Upper lobe of left lung (tissue), 6 donors: ENCODE measurements around the gene ATXN7L1. TPM values are rescaled to one million over a fixed set of nuclear protein-coding genes. Genes with fewer than 3 reads are reported as not detected.

Source experiments
- ATAC-seq, 2 donors: fragments of 200-7000 bp; cut with Tn5 transposase; one replicate each; pipeline ENCODE4 v1.9.1; 2022; ENCODE audit warnings: mild to moderate bottlenecking in 2 of 2, moderate library complexity in 2 of 2; ENCODE audit not compliant: low FRiP score in 2 of 2
- DNase-seq, 2 donors: peaks; one replicate each; pipeline ENCODE4 v3.0.0-alpha.2; 2019 to 2020
- H3K27ac ChIP-seq, 4 donors: fragments of 200-600 bp; sonication (generic); one replicate each; pipeline ENCODE4 v1.5.1; 2016 to 2019
- H3K27me3 ChIP-seq, 4 donors: fragments of 200-600 bp; sonication (generic); one replicate each; pipeline ENCODE4 v1.5.1; 2017 to 2019
- H3K36me3 ChIP-seq, 4 donors: fragments of 200-600 bp; sonication (generic); one replicate each; pipeline ENCODE4 v1.5.1; 2016 to 2019
- H3K4me1 ChIP-seq, 4 donors: fragments of 200-600 bp; sonication (generic); one replicate each; pipeline ENCODE4 v1.5.1; 2018 to 2019
- H3K4me3 ChIP-seq, 4 donors: fragments of 200-600 bp; sonication (generic); one replicate each; pipeline ENCODE4 v1.5.1; 2017 to 2019; ENCODE audit warnings: mild to moderate bottlenecking in 2 of 4, moderate library complexity in 1 of 4
- H3K9me3 ChIP-seq, 4 donors: fragments of 200-600 bp; sonication (generic); one replicate each; pipeline ENCODE4 v1.5.1; 2018 to 2019
- CTCF ChIP-seq, 6 experiments: fragments of 450-650 bp in 4 of 6; fragments of 200-600 bp in 2 of 6; sonication (generic) in 2 of 6; IDR thresholded peaks; one replicate each; pipeline ENCODE4 v1.5.1; 2016 to 2019; ENCODE audit warnings: antibody characterized with exemption in 6 of 6
- EP300 ChIP-seq, 4 donors: sonication (generic); formaldehyde crosslinking; IDR thresholded peaks; one replicate each; pipeline ENCODE4 v1.5.1; 2017; ENCODE audit warnings: antibody characterized with exemption in 4 of 4, control low read depth in 2 of 4
- POLR2A ChIP-seq, 4 donors: fragments of 450-650 bp; IDR thresholded peaks; one replicate each; pipeline ENCODE4 v1.5.1; 2016 to 2017; ENCODE audit warnings: antibody characterized with exemption in 4 of 4, mild to moderate bottlenecking in 2 of 4
- POLR2AphosphoS5 ChIP-seq, 2 donors: sonication (generic); formaldehyde crosslinking; IDR thresholded peaks; one replicate each; pipeline ENCODE4 v1.5.1; 2017; ENCODE audit warnings: antibody characterized with exemption in 2 of 2
- WGBS, 2 donors: methylation state at CpG; one replicate each; pipeline ENCODE4 v1.1.5; 2017 to 2018; 5-methylcytosine and 5-hydroxymethylcytosine counted together
- total RNA-seq, 6 donors: library from RNA; depleted of rRNA in 4 of 6; stranded (reverse); fragments of >200 nt in 4 of 6; gene quantifications; one replicate each; pipeline versions ENCODE4 v1.1.0 to v1.2.1, GENCODE V29; 2016 to 2021
- donor health status: DM: no; HTN: no; CAD: no; lungs with moderate emphysema.
- donor health status: DM: no; HTN: yes; CAD: no; lungs with severe emphysema.

The ATXN7L1 gene
- total RNA-seq, 6 donors from 2014 or later = 7.1 to 43.0 (median 13.4) TPM

DNA sequence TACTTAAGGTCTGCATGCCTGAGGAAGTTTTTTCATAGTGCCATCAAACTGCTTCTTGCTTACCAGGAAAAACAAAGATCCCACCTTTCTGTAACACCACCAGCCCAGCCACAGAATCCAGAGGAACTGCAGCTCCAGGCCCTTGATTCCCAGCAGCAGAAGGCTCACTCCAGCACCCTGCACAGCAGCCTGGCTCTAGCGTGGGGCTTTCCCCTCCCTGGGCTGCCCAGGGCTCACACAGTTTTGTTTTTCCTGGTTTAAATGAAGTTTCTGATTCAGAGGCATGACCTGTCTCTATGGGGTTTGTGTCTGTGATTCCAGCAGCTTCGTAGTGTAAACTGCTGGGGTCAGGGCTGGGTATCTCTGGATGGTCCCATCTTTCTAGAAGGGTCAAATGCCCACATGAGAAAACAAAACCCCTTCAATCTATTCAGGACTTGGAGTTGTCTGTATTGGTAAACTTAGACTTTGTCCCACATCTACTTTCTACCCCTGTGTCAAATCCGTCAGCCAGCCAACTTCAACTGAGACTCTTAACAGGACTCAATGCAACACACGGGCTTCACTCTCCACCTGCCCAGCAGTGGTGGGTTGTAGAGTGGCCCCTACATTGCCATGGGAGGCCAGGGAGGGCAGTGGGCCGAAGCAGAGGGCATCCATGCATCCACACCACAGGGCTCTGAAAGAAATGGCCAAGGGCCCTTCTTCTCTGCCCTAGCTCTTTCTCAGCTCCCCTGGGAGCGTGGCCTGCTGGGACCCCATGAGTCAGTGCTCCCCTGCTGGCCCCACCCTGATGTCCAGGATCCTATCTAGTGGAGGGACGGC lies 73.6 kb downstream of the ATXN7L1 start:
- WGBS, 2 donors = 88 to 91% methylated on average over 5 to 6 of the region's 7 CpGs
- TF ChIP-seq POLR2AphosphoS5 (IDR thresholded peaks at IDR 0.05) (no peak), POLR2A (IDR thresholded peaks at IDR 0.05) (no peak), CTCF (IDR thresholded peaks at IDR 0.05) (no peak), EP300 (IDR thresholded peaks at IDR 0.05) (no peak)
- no peaks in the 10 kb centered on the region for H3K36me3 ChIP-seq
- ATAC-seq (peak in 1 of 2 donors; percentile 3), DNase-seq (no peak)
- no peaks in the 10 kb centered on the region for H3K9me3 ChIP-seq
- no peak overlapping the region for H3K4me3 ChIP-seq
- H3K4me1 ChIP-seq = peaks cover 0 to 8% (median 3%) of the 10 kb centered on the region in 4 donors
- H3K27me3 ChIP-seq = no peaks in the 10 kb centered on the region
- no peak overlapping the region for H3K27ac ChIP-seq

DNA sequence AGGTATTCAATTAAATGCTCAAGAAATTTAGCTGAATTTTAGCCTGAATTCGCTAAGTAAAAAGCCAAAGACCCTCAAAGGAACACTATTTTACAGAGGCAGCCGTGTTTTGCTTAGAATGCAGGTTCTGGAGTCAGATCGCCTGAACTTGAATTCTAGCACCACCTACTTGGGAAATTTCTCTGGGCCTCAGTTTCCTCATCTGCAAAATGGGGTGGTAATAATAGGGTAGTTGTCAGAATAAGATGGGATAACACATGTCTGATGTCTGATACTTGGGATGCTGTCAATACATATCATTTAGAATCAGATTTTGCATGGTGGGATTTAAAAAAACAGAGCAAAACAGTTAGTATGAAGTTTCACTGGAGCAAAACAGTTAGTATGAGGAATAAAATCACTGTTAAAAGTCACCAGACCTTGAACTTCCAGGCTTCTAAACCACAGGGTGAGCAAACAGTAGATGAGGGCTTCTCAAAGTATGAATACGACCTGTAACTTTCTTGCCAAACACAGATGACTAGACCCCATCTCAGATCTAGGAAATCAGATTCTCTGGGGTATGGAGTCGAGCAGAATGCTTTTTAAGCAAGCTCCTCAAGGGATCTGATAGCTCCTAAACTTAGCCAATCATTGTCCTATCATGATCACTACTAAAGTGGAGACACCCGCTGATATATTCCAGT lies 75.4 kb downstream of the ATXN7L1 start:
- no peak overlapping the region for H3K4me3 ChIP-seq
- H3K4me1 ChIP-seq = peaks cover 0 to 5% (median 0%) of the 10 kb centered on the region in 4 donors
- no peaks in the 10 kb centered on the region for H3K9me3 ChIP-seq
- ATAC-seq (no peak), DNase-seq (no peak)
- TF ChIP-seq POLR2A (IDR thresholded peaks at IDR 0.05) (no peak), CTCF (IDR thresholded peaks at IDR 0.05) (no peak), POLR2AphosphoS5 (IDR thresholded peaks at IDR 0.05) (no peak), EP300 (IDR thresholded peaks at IDR 0.05) (no peak)
- no peak overlapping the region for H3K27ac ChIP-seq
- no peaks in the 10 kb centered on the region for H3K27me3 ChIP-seq
- WGBS, 2 donors = 94 to 96% methylated on average over 6 of the region's 6 CpGs
- H3K36me3 ChIP-seq = no peaks in the 10 kb centered on the region

- DNase-seq (no peak), ATAC-seq (no peak)
- no peaks in the 10 kb centered on the region for H3K27me3 ChIP-seq
- H3K9me3 ChIP-seq = no peaks in the 10 kb centered on the region
- no peak for TF ChIP-seq EP300 (IDR thresholded peaks at IDR 0.05)
- TF ChIP-seq POLR2AphosphoS5 (IDR thresholded peaks at IDR 0.05) = no peak
- no peak for TF ChIP-seq CTCF (IDR thresholded peaks at IDR 0.05)
- no peak for TF ChIP-seq POLR2A (IDR thresholded peaks at IDR 0.05)
- 60 to 64% methylated on average over 3 of the region's 3 CpGs for WGBS, 2 donors
- no peak overlapping the region for H3K4me3 ChIP-seq
- H3K27ac ChIP-seq = no peak overlapping the region
- H3K4me1 ChIP-seq = peaks cover 0 to 5% (median 0%) of the 10 kb centered on the region in 4 donors
- H3K36me3 ChIP-seq = no peaks in the 10 kb centered on the region
These were observed 76.0 kb downstream of the ATXN7L1 start for GRCh38 chr7:105800442-105800841.

- peaks cover 0 to 5% (median 0%) of the 10 kb centered on the region in 4 donors for H3K4me1 ChIP-seq
- ATAC-seq = no peak
These were observed 76.7 kb downstream of the ATXN7L1 start for GRCh38 chr7:105799677-105800076.

More at GRCh38 chr7:105799677-105800076, 76.7 kb downstream of the ATXN7L1 start:
- Histone ChIP-seq H3K4me3 (no peak overlapping the region), H3K27ac (peak overlapping the region in 1 of 4 donors; percentile 62), H3K36me3 (no peaks in the 10 kb centered on the region), H3K9me3 (no peaks in the 10 kb centered on the region), H3K27me3 (no peaks in the 10 kb centered on the region)
- TF ChIP-seq CTCF (IDR thresholded peaks at IDR 0.05) (no peak), POLR2AphosphoS5 (IDR thresholded peaks at IDR 0.05) (no peak), POLR2A (IDR thresholded peaks at IDR 0.05) (no peak), EP300 (IDR thresholded peaks at IDR 0.05) (no peak)
- no peak for DNase-seq
- 76 to 86% methylated on average over 7 of the region's 7 CpGs for WGBS, 2 donors
